RCC 7860 (cell line): Measurements from ENCODE around the gene GLUL.
"Not testable (repeated sequence)": the region's sequence is repeated elsewhere in the genome, so short reads cannot be mapped to it uniquely, and the experiment has no call there.

ENCODE experiments used
- DNase-seq: peaks from one replicate; pipeline ENCODE4 v3.0.0-alpha.2; 2015; ENCODE audit warnings: low spot score
- FAIRE-seq: peaks from 2 replicates; lab custom pipeline; 2012; peaks lifted over from hg19 to GRCh38; lab: Jason Lieb, UNC

GLUL gene

DNA sequence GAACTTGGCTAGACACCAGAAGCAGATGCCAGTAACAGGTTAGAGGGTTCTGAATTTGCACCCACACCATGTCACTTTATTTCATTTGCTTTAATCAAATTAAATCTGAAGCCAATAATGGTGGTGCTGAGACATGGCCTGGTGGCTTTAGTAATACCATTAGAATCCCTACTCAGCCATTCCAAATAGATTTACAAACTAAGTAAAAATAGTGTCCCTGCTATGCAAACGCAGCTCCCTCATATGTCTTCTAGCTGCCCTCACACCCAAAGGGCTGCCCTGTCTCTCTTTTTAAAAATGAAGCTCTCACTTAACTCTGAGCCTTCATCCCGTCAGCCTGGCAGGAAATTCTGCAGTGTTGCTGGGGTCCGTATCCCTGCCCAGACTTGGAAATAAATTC, 21.1 kb downstream of the GLUL start:
- no peak for DNase-seq
- FAIRE-seq, result no peak

DNA sequence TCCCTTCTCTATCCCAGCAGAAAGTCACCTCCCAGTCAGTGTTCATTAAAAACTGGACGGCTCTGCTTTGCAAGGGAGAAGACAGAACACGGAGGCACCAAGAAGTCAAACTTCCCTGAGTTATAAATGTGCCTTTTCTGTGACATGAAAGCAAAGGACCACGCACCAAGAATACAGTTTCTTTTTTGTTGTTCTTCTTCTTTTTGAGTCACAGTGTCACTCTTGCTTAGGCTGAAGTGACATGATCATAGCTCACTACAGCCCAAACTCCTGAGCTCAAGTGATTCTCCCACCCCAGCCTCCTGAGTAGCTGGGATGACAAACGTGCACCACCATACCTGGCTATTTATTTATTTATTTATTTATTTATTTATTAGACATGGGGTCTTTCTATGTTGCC, 22.7 kb downstream of the GLUL start:
- DNase-seq, result no peak
- no peak for FAIRE-seq

DNA sequence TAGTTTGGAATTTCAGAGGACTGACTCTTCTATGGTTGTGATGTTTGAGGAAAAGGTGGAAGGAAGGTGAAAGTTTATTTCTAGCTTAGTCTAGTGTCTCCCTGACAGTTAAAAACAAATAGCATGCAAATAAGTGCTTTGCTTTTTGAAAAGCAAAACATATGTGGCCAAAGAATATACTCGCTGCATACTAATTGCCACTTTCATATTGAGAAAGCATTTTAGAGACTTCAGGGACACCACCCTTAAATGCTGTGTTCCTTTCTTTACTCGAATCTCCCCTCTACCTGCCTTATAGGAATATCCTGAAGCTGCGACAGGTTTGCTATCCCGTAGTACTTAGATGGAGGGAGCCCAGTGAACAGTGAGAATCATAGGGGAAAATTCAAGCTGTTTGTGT, 23.2 kb downstream of the GLUL start:
- no peak for FAIRE-seq

DNA sequence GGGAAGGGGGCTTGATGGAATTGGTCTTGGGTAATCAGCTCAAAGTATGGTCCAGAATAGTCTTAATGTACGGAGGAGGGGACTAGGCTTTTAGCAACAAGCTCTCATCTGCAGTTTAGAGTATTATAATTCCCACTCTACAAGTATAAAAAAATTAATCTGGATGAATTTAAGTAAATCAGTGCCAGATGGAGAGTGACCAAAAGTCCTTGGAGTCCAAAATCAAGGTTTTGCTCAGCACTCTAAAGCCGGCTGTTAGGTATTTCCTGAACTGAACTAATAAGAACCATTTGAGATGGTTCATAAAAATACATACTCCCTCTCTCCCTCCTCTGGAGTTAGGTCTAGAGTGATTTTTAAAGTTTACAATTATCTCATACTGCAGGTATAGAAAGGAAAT, 23.7 kb downstream of the GLUL start:
- DNase-seq (no peak), FAIRE-seq (no peak)

More for the DNA sequence above, 23.2 kb downstream of the GLUL start:
- DNase-seq, result no peak

DNA sequence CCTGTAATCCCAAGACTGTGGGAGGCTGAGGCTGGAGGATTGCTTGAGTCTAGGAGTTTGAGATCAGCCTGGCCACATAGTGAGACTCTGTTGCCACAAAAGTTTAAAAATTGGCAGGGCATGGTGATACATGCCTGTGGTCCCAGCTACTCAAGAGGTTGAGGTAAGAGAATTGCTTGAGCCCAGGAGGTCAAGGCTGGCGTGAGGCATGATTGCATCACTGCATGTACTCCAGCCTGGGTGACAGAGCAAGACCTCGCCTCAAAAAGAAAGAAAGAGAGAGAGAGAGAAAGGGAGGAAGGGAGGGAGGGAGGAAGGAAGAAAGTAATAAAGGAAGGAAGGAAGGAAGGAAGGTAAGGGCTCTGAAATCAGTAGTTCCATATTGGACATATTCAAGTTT, 25.0 kb downstream of the GLUL start:
- no peak for FAIRE-seq

DNA sequence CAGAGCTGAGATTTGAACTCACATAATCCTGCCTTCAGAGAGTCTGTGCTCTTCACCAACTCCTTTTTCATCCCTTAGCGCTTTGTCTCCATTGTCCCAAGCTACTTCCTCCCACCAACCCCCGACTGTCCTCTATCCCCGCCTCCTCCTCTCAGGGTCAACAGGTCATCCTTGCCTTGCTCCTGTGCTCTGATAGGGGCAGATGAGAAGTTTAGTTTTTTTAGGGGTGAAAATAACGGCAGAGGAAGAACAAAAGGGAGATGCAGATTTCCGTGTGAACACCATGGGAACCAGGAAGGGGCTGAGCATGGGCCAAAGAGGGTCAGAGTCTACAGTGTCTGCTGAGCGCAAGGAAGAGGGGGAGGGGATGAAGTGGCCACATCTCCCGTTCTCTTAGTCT, 31.9 kb downstream of the GLUL start:
- FAIRE-seq (no peak), DNase-seq (no peak)

More for the DNA sequence above, 25.0 kb downstream of the GLUL start:
- DNase-seq, result no peak

DNA sequence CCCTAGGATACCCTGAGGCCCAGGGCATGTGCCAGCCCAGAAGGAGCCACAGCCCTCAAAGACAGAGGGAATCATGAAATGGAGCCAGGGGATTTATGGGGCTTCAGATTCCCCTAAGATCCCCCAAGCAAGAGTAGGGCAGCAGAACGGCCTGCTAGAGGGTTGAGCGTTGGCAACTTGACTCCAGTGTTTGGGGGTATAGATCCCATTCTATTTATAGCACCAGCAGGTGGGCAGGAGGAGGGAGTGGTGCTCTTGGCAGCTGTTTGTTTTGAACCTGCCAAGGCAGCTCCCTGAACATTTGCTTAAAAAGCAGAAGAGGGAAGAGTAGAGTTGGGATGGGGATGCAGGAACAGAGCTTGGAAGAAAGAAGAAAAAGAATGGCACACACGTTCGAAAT, 33.7 kb downstream of the GLUL start:
- FAIRE-seq, result no peak
- no peak for DNase-seq

DNA sequence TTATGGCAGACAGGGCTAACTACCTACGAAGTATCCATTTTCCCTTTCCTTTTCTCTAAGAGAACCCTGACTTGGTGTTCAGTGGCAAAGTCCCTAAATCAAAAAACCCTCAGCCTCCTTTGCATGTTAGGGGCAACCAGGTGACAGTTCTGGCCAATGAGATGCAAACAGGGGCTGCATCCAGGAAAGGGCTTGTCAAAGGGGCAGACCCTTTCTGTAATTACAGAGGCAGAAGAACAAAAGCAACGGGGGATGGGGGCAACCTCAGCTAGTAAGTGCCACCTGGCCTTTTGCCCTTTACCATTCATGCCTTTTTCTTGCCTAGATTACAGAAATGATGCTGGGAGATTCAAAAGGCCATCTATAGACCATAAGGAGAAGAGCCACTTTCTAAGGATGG, 34.4 kb downstream of the GLUL start:
- FAIRE-seq, result no peak
- DNase-seq, result no peak

DNA sequence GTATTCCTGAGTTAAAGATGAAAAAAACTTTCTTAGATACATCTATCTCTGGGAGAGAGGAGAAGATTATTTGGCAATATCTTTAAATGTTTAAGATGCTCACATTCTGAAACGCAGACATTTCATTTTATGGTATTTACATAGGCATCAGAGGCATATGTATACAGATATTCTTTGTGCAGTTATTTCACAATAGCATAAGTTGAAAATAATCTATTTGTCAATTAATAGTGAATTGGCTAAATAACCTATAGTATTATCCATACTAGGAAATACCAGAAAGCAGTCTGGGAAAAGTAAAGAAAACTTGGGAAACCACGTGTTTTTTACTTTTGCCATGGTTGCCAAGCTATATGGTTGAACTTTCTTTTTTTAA, 35.9 kb downstream of the GLUL start:
- no peak for FAIRE-seq
- no peak for DNase-seq

DNA sequence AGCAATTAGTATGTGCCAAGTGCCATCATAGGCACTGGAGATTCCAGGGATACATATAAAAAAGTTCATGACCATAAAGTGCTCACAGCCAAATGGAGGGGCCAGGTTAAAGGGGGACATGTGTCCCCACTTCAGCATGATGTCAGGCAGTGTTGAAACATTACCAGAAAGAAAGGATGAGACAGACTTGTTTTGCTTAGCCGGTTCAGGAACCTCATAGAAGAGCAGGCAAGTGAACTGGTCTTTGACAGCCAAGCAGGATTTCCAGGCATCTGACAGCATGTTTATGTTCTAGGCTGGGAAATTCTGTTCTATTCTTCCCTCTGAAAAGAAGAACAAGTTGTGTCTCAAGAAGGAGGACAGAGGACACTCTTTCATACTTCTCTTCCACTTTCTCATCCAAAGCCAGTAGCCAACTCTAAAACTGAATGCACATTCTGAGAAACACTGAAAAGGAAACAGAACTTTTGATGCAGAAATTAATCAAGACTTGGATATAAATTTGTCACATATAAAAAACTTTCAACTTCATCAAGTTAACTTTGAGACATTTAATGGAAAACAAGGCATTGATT, 39.7 kb downstream of the GLUL start:
- FAIRE-seq (no peak), DNase-seq (no peak)

DNA sequence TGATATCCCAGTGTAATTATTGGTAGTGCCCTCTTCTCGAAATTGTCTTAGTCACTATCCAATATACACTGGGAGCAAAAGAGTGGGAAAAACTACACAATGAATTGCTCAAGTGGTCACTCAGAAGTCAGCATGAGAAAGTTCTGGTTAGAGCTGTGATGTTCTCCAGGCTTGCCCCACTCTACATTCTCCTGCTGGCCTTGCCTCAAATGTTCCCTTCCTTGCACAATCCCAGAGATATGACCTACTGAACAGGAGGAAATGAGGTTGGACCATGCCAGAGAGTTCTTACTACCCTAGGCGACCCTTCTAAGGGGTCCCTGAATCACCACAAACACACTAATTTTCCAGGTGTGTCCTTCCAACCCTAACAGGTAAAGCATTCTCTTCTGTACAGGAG, 40.8 kb downstream of the GLUL start:
- FAIRE-seq (no peak), DNase-seq (no peak)

DNA sequence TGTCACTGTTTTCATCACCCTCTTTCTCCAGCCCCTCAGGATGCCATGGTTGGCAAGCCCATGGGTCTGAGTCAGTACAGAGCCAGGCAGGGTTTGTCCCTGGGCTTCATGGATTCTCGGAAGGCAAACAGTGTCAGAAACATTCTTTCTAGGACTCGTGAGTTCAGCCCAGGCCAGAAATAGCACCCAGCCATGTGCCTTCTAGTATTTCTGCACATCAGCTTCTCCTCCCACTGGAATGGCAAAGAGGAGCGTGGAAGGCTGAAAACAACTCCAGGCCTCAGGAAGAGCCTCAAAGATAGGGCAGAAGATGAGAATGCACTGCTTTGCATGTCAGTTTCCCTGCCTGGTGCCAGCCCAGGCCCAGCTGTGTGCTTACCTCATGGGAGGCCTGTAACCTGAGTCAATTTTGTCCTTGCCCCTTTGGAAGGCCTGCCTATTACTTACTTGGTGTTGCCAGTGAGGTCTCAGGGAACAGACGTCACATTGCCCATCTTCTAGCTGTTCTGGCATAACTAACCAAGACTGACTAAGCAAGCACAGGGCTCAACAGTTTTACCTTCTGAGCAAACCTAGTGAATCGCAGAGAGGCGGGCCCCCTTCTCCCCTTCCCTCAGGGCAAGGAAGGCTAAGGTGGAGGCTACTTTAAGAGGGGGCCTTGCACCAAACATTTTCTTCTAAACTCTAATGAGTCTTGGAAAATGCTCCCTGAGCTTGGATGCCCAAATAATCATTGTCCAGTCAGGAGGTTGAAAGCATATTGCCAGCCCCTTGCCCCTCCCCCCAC, 42.4 kb downstream of the GLUL start:
- no peak for FAIRE-seq
- DNase-seq, result no peak

DNA sequence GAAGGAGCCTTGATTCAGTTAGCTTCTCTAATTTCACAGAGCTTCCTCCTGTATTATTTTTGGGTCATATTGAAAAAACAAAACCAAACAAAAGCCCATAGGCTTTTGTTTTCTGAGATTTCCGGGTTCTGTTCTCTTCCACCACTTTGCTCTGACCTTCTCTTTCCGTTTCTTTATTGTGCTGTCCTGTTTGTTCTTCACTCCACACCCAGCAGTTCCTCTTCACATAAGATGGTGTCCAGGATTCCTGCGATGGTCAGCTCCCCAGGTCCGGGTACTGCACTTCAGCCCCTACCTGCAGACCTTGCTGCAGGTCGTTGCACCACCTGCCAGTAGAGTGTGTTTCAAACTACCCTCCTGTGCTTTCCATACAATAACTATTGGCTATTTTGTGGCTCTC, 44.6 kb downstream of the GLUL start:
- DNase-seq (no peak), FAIRE-seq (no peak)

DNA sequence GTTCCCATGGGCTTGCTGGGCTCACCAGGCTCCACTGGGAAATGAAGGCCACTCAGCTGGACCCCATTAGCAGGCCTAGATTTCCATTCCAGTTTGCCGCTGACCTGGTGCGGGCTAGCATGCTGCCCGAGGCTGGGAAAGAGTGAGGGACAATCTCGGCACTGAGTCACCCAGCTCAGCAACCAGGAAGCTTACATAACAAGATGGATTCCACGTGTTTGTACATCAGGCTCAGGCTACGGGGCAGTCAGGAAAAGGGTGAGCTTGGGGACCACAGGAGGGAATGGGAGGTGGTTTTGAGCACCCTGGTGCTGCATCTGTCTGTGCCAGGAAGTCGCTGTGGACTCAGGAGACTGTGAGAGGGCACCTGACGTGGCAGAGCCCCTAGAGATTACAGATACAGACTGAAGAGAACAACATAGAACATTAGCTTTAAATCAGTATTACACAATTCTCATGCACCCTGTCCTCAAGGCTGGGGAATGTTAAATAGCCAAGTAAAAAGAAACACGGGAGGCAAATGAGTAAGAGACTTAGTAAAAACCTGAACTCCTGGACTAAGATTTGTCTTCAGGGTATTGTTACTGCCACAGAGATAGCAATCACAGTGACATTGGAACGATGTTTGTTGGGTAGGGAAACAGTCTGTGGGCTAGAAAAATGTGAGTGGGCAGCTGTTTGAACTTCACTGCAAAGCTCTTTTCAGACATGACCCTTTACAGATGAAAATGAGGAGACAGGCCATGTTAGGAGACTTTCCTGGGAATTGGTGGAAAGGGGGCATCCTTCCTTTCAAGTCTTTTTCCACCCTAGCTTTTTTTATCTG, 51.1 kb downstream of the GLUL start:
- no peak for DNase-seq
- no peak for FAIRE-seq

DNA sequence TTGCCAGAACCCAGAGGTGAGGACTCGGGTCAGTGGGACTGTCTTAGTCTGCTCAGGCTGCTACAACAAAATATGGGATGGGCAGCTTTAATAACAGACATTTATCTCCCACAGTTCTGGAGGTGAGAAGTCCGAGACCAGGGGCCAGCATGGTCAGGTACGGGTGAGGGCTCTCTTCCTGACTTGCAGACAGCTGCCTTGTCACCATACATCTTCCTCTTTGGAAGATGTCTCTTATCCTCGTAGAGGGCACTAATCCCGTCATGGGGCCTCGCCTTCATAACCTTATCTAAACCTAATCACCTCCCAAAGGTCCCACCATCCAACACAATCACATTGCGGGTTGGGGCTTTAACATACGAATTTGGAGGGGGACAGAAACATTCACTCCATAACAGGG, 51.9 kb downstream of the GLUL start:
- no peak for FAIRE-seq

DNA sequence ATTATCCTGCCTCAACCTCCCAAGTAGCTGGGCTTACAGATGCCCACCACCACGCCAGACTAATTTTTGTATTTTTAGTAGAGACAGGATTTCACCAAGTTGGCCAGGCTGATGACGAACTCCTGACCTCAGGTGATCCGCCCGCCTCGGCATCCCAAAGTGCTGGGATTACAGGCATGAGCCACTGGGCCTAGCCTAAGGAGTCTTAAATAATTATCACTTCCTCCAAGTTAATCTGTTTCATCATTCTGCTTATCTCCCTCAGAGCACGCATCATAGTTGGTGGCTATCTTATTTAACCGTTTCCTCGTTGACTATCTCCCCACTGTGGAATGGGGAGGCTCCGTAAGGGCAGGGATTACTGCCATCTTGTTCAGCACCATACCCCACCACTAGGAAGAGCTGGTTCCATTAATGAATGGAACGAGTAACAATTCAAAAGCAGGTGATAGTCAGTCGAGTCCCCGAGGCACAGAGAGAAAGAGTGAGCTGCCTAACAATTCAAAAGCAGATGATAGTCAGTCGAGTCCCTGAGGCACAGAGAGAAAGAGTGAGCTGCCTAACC, 52.7 kb downstream of the GLUL start:
- FAIRE-seq (no peak), DNase-seq (no peak)

More for the DNA sequence above, 51.9 kb downstream of the GLUL start:
- no peak for DNase-seq

DNA sequence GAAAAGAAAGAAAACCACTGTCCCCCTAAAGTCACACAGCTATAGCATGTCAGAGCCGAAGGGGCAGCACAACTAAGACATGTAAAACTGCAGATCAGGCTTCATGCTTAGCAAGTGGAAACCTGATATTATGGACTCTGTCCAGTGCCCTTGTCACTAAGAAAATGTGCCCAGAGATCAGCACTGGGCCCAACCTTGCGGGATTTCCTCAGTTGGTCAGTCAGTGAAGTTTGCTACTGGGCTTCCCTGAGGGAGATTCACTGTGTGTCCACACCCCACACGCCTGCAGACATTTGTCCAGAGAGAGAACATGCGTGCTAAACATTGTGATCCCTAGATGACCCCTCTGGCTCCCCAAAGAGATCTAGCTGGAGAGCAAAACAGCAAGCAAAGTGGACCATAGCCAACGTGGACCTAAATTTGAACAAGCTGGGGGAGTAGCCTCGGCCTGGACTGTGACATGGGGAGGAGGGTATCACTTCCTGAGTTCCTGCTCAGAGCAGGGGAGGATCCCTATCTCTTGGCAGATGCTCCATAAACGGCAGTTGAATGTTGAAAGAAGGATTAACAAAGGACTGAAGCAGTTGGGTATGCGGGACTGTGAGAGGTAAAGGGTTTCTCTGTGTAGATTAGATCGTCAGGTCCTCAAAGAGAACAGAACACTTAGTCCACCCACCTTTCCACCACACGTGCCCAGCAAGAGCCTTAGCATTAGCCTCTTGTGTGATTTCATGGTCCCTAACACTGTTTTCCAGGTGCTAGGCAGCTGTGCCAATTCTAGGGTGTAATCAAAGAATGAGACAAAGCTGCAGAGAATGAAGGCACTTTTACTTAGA, 53.6 kb downstream of the GLUL start:
- DNase-seq (no peak), FAIRE-seq (no peak)

DNA sequence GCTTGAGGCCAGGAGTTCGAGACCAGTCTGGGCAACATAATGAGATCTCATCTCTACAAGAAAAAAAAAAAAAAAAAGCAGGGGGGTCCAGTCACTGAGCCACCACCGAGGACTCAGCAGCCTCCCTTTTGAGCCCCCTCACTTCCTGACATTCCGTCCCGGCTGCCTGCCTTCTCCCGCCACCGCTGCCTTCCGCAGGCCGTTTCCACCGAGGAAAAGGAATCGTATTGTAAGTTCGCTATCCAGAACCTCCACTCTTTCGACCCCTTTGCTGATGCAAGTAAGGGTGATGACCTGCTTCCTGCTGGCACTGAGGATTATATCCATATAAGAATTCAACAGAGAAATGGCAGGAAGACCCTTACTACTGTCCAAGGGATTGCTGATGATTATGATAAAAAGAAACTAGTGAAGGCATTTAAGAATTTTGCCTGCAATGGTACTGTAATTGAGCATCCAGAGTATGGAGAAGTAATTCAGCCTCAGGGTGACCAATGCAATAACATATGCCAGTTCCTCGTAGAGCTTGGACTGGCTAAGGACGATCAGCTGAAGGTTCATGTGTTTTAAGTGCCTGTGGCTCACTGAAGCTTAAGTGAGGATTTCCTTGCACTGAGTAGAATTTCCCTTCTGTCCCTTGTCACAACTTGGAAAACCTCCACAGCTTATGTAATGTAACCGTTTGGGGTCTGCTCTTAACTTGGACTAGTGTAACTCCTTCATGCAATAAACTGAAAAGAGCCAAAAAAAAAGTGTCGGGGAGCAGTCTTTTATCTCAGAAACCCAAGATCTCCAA, 55.6 kb downstream of the GLUL start:
- DNase-seq, result no peak
- no peak for FAIRE-seq

DNA sequence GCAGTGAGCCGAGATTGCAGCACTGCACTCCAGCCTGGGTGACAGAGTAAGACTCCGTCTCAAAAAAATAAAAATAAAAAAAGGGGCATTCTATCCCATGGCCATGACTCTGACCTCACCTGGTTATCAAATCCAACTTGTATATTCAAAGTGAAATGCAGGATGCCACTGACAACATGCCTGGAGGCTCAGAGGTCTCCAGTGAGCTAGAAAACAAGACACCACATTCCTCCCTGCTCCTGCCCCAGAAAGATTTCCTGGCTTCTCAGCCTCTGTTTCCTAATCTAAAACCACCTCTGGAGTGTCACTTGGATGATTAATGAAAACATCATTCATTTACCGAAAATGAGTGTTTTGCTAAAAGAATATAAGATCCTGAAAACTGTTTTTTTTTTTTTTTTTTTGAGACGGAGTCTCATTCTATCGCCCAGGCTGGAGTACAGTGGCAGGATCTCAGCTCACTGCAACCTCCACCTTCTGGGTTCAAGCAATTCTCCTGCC, 58.5 kb downstream of the GLUL start:
- not testable (repeated sequence) for DNase-seq, FAIRE-seq
